ENCODE data around the gene AJUBA.

Gene AJUBA

DNA sequence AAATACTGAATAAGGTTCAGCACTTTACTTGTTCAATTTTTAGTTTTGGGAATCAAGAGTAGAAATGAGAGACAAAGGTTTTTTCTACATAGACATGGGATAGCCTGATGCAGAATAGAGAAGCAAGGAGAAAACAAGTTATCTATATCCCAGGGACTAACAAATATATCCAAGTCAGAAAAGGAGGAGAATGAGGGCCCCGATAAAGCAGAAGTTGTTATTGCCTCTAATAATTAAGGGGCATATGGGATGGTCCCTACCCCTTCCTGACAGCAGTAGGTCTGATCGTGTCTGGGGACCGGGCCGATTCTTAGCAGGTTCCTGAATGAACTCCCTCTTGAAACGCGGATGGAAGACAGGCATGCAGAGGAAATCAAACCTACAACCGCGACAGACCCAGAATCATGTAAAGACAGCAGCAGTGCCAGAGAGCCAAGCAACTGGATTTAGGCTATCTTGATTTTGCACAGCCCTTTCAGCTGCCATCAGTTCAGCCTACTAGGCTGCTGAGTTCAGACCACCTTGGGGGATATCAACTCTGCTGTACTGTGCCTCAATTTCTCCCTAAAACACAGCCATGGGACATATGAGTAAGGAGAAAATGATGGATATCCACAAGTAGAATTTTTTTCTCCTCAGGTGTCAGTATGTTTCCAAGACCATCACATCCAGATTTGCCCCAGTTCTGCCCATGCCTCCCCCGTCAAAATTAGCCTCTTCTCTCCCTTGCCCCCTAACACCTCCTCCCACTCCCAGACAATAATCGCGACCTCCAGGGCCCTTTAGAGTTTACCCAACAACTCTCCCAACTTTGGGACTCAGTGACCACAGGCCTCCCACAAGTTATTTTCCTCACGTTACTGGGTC is 53.9 kb downstream of the AJUBA start:
- Histone ChIP-seq H3K9ac (ENCODE audit: low read length) (peak overlapping the region; percentile 97), H3K36me3 (ENCODE audit: insufficient read depth, low read length) (peaks cover 34% of the 10 kb centered on the region), H3K4me1 (ENCODE audit: insufficient read depth, low read length) (peaks cover 8% of the 10 kb centered on the region), H3K9me3 (ENCODE audit: low read length) (no peaks in the 10 kb centered on the region), H3K27me3 (ENCODE audit: control insufficient read depth in 1 of 2, insufficient read depth in 2 of 2, low read length in 2 of 2) (no peaks in the 10 kb centered on the region), H3K4me3 (ENCODE audit: low read depth in 1 of 2, low read length in 2 of 2) (peak overlapping the region; percentile 85 to 98), H3K27ac (ENCODE audit: low read depth, low read length) (peak overlapping the region; percentile 29)

DNA sequence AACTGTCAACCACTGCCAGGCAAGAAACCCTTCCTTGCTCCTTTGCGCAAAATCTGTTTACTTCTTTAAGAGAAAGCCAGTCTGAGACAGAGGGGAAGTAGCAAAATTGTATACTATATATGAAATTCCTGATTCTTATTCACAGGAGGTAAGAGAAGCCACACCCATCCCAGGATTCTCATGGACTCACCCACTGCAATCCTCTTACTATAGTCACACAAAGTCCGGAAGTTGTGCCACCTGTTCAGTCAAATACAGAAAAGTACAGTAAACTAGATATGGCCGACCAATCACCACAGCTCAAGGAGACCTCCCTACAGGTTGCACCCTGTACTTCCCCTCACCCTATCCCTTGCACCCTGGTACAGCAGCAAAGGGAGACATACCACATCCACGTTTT is 56.0 kb downstream of the AJUBA start:
- H3K4me3 ChIP-seq (ENCODE audit: low read depth in 1 of 2, low read length in 2 of 2) = no peak overlapping the region
- no peak overlapping the region for H3K27ac ChIP-seq (ENCODE audit: low read depth, low read length)
- peaks cover 8% of the 10 kb centered on the region for H3K4me1 ChIP-seq (ENCODE audit: insufficient read depth, low read length)
- H3K27me3 ChIP-seq (ENCODE audit: control insufficient read depth in 1 of 2, insufficient read depth in 2 of 2, low read length in 2 of 2) = no peaks in the 10 kb centered on the region
- H3K9ac ChIP-seq (ENCODE audit: low read length) = no peak overlapping the region
- peaks cover 50% of the 10 kb centered on the region for H3K36me3 ChIP-seq (ENCODE audit: insufficient read depth, low read length)
- no peaks in the 10 kb centered on the region for H3K9me3 ChIP-seq (ENCODE audit: low read length)

DNA sequence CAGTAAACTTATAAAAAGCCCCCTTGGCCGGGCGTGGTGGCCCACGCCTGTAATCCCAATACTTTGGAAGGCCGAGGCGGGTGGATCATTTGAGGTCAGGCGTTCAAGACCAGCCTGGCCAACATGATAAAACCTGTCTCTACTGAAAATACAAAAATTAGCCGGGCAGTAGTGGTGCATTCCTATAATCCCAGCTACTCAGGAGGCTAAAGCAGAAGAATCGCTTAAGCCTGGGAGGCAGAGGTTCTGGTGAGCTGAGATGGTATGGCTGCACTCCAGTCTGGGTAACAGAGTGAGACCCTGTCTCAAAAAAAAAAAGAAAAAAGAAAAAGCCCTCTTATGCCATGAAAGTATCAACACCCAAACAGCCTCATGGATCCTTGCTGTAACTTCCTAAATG is 56.8 kb downstream of the AJUBA start:
- Histone ChIP-seq H3K9ac (ENCODE audit: low read length) (no peak overlapping the region), H3K9me3 (ENCODE audit: low read length) (no peaks in the 10 kb centered on the region), H3K27ac (ENCODE audit: low read depth, low read length) (no peak overlapping the region), H3K4me3 (ENCODE audit: low read depth in 1 of 2, low read length in 2 of 2) (no peak overlapping the region), H3K36me3 (ENCODE audit: insufficient read depth, low read length) (peaks cover 58% of the 10 kb centered on the region), H3K27me3 (ENCODE audit: control insufficient read depth in 1 of 2, insufficient read depth in 2 of 2, low read length in 2 of 2) (no peaks in the 10 kb centered on the region), H3K4me1 (ENCODE audit: insufficient read depth, low read length) (peaks cover 8% of the 10 kb centered on the region)

DNA sequence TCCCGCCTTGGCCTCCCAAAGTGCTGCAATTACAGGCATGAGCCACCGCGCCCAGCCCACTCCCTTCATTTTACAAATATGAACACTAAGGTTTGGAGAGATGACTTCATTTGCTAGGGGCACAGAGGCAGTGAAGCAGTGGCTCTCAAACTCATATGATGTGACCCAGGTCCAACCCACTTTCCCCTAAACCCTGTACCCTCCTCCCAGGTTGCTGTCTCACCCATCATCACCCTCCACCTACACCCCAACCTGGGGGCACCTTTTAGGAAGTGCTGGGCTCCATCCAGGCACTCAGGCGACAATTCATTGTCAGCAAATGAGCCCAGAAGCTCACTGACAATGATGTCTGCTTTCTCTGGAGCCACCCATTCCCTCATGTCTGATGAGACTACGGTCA is 58.6 kb downstream of the AJUBA start:
- Histone ChIP-seq H3K4me3 (ENCODE audit: low read depth in 1 of 2, low read length in 2 of 2) (no peak overlapping the region), H3K36me3 (ENCODE audit: insufficient read depth, low read length) (peaks cover 66% of the 10 kb centered on the region)

DNA sequence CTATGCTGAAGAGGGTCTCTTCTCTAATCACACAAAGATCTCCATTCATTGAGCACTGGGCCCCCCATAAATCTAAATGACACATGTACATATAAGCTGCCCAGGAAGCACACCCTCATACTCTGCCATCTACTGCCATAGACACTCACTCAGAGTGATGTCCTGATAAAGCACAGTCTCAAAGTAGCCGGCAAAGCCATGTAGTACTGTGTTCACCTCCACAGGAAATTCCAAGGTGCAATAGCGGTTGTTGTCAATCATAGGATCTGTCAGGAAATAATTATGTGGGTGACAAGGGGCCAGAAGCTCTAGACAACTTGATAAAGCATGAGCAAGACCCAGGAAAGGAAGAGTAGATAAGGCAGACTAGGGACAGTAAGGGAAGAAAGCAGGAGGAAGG is 60.1 kb downstream of the AJUBA start:
- no peaks in the 10 kb centered on the region for H3K27me3 ChIP-seq (ENCODE audit: control insufficient read depth in 1 of 2, insufficient read depth in 2 of 2, low read length in 2 of 2)
- peaks cover 12% of the 10 kb centered on the region for H3K4me1 ChIP-seq (ENCODE audit: insufficient read depth, low read length)
- no peaks in the 10 kb centered on the region for H3K9me3 ChIP-seq (ENCODE audit: low read length)
- H3K4me3 ChIP-seq (ENCODE audit: low read depth in 1 of 2, low read length in 2 of 2) = no peak overlapping the region
- peaks cover 64% of the 10 kb centered on the region for H3K36me3 ChIP-seq (ENCODE audit: insufficient read depth, low read length)
- no peak overlapping the region for H3K27ac ChIP-seq (ENCODE audit: low read depth, low read length)
- no peak overlapping the region for H3K9ac ChIP-seq (ENCODE audit: low read length)

More for the DNA sequence above, 58.6 kb downstream of the AJUBA start:
- H3K9me3 ChIP-seq (ENCODE audit: low read length) = no peaks in the 10 kb centered on the region
- no peak overlapping the region for H3K27ac ChIP-seq (ENCODE audit: low read depth, low read length)
- H3K27me3 ChIP-seq (ENCODE audit: control insufficient read depth in 1 of 2, insufficient read depth in 2 of 2, low read length in 2 of 2) = no peaks in the 10 kb centered on the region
- peaks cover 14% of the 10 kb centered on the region for H3K4me1 ChIP-seq (ENCODE audit: insufficient read depth, low read length)
- no peak overlapping the region for H3K9ac ChIP-seq (ENCODE audit: low read length)

Measured in muscle layer of colon (tissue), 2 donors.